Stimulated activated CD8-positive, alpha-beta memory T cell treated with anti-CD3 and anti-CD28 coated beads, Interleukin-4, amount 100 ng/mL, for 4 hours (primary cell): ENCODE results near the gene APC.

ENCODE experiments used
- DNase-seq, 2 donors: peaks; one replicate each; pipeline ENCODE4 v3.0.0-alpha.2; 2020; ENCODE audit warnings: low read depth in 2 of 2, low spot score in 1 of 2

The APC gene

DNA sequence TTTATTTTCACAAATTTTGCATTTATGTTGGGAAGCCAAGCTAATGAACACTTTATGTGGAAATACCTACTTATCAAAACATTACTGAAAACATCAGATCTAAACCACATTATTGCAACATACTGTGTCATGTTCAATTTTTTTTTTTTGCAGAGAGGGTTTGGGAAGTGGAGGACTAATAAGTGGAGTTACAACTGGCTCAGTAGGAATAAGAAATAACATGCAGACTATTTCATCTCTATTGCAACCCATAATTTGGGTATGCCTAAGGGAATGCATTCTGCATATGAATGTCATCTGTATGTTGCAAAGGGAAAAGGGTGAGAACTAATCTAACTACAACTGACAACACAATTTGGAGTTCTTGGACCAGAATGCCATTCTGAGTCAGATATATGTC lies 41.8 kb downstream of the APC start:
- DNase-seq = no peak

- DNase-seq = no peak
Observed at GRCh38 chr5:112784726-112785125, 47.0 kb downstream of the APC start.

- DNase-seq = no peak
Observed at GRCh38 chr5:112787261-112787660, 49.6 kb downstream of the APC start.

DNA sequence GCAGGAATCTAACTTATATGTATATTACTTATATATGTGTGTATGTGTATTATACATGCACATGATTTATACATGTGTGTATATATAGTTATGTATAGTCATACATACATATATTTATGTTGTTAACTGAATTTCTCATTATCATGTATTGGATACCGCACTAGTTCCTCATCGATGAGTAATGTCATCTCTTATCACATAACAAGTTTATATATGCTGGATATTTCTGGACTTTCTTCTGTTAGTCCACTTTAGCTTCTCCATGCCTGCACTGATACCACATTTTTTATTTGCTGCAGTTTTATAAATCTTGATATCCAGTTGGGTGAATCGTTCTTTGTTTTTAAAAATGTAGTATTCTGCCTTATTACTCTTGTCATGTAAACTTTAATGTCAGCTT lies 50.2 kb downstream of the APC start:
- no peak for DNase-seq

GRCh38 chr5:112793201-112793600 lies 55.5 kb downstream of the APC start:
- no peak for DNase-seq

DNA sequence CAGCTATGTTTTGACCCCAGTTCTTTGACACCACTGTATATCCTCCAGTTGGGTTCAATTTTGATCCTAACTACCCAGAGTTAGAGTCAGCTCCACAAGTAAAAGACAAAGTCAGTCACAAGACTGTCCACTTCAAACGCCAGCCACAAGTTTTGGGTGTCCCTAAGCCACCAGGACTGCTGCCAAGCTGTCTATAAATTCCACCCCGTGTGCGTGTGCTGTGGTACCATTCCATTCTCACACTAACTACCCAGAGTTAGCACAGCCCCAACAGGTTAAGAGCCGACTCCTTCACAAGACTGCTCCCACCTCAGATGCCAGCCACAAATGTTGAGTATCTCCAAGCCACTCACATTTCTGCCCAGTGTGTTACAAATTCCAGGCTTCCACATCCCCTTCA lies 56.7 kb downstream of the APC start:
- no peak for DNase-seq

DNA sequence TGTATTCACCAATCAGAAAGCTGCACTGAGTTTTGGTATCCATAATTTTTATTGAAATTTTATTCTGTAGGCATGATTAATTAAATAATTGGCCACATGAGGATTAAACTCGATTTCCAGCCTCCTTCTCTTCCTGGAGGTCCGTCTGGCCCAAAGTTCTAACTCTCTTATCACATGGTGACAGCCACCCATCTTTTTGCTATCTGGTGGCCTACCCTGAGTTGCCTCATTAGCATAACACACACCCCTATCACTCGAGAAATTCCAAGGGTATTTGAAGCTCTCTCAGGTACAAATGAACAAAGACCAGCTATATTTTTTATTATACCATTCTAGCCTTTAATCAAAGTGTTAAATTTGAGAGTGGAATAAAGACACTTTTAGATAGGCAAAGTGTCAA lies 57.7 kb downstream of the APC start:
- no peak for DNase-seq

- no peak for DNase-seq
Observed at GRCh38 chr5:112795944-112796678, 58.4 kb downstream of the APC start.

DNA sequence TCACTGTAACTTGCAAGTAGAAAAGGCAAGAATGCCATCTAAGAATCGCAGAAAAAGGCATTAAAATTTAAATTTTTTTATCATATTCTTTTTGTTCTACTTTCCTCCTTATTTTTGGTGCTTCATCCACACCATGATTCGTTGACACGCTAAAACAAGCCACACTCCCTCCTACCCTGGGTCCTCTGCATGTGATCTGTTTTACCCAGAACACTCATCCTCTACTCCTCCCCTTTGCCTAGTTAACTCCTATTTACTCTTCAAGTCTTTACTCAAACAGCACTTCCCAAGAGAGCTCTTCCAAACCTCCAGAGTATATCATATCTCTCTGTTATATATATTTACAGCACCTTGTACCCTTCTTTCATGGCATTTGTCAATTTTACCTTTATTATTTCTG lies 62.0 kb downstream of the APC start:
- DNase-seq = no peak

DNA sequence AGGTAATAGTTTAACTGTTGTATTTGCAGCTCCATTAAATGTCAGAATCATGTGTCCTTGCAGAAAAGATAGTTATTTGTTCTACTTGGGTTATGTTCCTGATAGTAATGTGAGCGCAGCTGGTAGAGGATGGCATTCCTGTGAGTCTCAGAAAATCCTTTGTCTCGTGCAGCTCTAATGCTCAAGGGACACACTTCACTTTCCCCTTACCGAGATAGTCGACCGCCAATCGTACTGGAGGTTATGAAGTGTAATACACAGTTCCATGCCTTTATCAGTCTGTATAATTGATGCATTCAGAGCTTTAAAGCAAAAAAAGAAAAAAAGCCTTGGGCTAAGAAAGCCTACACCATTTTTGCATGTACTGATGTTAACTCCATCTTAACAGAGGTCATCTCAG lies 63.2 kb downstream of the APC start:
- DNase-seq = no peak

DNA sequence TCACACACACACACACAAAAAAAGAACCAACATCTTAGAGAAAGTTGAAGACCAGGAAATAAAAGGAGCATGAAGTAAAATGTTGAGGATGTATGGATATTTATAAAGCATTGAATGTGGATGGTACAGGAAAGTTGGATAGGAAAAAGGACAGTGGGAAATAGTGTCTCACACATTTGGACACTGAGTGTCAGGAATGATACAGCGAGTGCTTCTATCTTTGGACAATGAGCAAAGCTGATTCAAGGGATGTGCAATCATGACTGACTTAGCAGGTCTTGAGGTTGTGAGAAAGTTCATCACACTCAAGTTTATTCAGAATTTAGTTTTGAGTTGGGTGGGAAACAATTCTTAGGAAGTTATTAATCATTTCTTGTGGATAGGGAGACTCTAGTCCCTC lies 73.3 kb downstream of the APC start:
- no peak for DNase-seq

GRCh38 chr5:112812549-112812948 lies 74.9 kb downstream of the APC start:
- DNase-seq = no peak

GRCh38 chr5:112820246-112820645 lies 82.6 kb downstream of the APC start:
- DNase-seq = no peak

- no peak for DNase-seq
Observed at GRCh38 chr5:112822456-112822855, 84.8 kb downstream of the APC start.

DNA sequence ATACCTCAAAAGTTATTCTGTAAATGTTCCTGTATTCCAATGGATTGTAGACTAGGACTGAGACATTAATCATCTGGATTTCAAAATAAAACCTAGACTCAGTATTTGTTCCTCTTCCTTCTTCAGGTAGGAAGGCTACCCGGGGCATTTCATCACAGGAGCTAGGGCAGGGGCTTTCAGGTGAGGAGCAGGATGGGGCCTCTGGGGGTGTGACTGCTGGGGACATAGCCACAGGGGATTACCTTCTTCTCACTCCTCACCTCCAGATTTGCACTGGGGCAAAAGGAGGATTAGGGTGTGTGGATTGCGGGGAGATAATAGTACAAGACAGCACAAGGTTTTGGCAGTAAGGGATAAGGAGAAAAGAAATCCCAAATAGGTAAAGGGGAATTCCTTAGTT lies 85.5 kb downstream of the APC start:
- no peak for DNase-seq

DNA sequence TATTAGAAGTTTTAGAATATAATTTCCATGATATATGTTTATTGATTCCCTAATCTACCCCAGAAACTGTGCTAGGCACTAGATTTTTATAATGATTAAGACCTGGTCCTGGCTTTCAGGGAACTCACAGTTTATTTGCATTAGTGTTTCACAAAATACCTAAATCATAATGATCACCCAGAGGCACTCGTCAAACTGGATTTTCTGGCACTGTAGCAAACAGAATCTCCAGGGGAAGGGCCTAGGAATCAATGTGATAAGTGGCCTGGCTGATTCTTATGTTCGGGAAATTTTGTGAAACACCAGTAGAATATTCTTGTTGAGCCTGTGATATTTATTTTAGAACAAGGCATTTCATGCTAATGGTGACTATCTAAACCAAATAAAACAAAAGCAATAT lies 86.0 kb downstream of the APC start:
- DNase-seq = no peak

GRCh38 chr5:112824197-112824596 lies 86.5 kb downstream of the APC start:
- no peak for DNase-seq

- no peak for DNase-seq
Observed at GRCh38 chr5:112830378-112830777, 92.7 kb downstream of the APC start.

DNA sequence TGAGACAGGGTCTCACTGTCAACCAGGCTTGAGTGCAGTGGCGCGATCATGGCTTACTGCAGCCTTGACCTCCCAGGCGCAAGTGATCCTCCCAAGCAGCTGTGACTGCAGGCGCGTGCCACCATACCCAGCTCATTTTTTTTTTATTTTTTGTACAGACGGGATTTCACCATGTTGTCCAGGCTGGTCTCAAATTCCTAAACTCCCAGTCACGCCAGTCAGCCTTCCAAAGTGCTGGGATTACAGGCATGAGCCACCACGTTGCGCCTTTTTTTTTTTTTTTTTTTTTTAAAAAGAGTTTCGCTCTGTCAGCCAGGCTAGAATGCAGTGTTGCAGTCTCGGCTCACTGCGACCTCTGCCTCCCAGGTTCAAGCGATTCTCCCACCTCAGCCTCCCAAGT lies 96.3 kb downstream of the APC start:
- DNase-seq = no peak

- DNase-seq = no peak
Observed at GRCh38 chr5:112844489-112844888, 106.8 kb downstream of the APC start.

DNA sequence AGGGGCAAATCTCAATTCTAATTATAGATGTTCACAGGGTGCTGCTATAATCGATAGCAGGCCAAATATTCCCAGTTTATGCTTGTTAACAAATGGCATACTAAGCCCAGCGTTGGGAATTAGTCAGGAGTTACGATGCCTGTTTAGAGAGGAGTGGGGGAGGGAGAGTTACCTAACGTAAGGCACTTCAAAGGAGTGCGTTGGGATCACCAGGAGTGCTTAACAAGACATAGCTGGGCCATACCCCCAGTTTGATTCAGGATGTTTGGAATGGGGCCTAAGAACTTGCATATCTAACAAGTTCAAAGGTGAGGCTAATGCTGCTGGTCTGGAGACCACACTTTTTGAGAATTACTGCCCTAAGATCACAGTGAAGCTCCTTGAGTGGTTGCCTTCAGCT lies 108.9 kb downstream of the APC start:
- no peak for DNase-seq

DNA sequence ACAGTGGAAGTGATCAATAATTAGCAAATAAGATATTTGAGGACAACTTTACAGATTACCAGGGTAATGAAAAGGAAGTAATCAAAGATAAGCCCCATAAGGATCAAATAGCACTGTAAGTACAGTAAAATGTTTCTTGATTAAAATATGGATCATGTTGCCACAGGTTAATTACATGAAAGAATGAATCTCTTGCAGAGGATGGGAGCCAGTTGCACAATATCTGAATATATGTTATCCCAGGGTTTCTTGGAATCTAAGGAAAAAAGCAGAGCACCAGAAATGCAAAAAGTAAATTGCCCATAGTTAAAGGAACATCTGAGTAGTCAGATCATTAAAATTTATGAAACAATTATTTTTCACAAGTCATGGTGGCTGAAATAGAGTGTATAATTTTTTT lies 109.6 kb downstream of the APC start:
- DNase-seq = no peak

GRCh38 chr5:112848116-112848811 lies 110.6 kb downstream of the APC start:
- no peak for DNase-seq
